GM10248 (cell line): Measurements from ENCODE around the gene COL11A1.
"Not testable (repeated sequence)": the region's sequence is repeated elsewhere in the genome, so short reads cannot be mapped to it uniquely, and the experiment has no call there.

ENCODE experiments used
- CTCF ChIA-PET: fragments of 300-600 bp; sonication (Branson Sonifier 250); formaldehyde crosslinking; extraction: SDS; loops from one replicate; lab custom pipeline; 2021; ENCODE audit warnings: antibody characterized with exemption; lab: Yijun Ruan, JAX
- POLR2A ChIA-PET: fragments of 350-650 bp; sonication (Branson Sonifier 250); formaldehyde crosslinking; extraction: SDS; loops from one replicate; lab custom pipeline; 2020; ENCODE audit warnings: antibody characterized with exemption; lab: Yijun Ruan, JAX
- DNase-seq: peaks from one replicate; pipeline ENCODE4 v3.0.0; 2012; ENCODE audit errors: extremely low spot score
- TF ChIP-seq, protein P1 (sequence below): IDR thresholded peaks from 2 replicates; pipeline ENCODE4 v1.5.1; 2012; ENCODE audit warnings: mild to moderate bottlenecking, low read depth; ENCODE audit errors: extremely low read depth, missing control alignments, control extremely low read depth

COL11A1 gene

DNA sequence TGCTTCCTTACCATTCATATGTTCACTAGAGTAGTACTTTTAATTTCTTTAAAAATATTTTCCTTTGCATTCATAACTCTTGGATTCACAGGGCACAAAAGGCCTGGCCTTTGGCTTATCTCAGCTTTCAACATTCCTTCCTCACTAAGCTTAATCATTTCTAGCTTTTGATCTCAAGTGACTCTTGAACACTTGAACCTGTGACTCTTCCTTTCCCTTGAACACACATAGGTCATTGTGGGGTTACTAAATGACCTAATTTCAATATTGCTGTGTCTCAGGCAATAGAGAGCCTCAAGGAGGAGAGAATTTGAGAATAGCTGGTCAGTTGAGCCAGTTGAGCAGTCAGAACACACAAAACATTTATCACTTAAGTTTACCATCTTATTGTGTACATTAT, 49.9 kb downstream of the COL11A1 start:
- CTCF ChIA-PET, result interaction anchor here (0.9 to 1.0 kb wide), 2 partner anchors 42 to 456 kb away, joined by 3 read pairs; no protein-coding TSS in a partner anchor
- POLR2A ChIA-PET, result no interaction called here
- no peak for DNase-seq
- TF ChIP-seq, protein P1, sequence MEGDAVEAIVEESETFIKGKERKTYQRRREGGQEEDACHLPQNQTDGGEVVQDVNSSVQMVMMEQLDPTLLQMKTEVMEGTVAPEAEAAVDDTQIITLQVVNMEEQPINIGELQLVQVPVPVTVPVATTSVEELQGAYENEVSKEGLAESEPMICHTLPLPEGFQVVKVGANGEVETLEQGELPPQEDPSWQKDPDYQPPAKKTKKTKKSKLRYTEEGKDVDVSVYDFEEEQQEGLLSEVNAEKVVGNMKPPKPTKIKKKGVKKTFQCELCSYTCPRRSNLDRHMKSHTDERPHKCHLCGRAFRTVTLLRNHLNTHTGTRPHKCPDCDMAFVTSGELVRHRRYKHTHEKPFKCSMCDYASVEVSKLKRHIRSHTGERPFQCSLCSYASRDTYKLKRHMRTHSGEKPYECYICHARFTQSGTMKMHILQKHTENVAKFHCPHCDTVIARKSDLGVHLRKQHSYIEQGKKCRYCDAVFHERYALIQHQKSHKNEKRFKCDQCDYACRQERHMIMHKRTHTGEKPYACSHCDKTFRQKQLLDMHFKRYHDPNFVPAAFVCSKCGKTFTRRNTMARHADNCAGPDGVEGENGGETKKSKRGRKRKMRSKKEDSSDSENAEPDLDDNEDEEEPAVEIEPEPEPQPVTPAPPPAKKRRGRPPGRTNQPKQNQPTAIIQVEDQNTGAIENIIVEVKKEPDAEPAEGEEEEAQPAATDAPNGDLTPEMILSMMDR, result no peak

DNA sequence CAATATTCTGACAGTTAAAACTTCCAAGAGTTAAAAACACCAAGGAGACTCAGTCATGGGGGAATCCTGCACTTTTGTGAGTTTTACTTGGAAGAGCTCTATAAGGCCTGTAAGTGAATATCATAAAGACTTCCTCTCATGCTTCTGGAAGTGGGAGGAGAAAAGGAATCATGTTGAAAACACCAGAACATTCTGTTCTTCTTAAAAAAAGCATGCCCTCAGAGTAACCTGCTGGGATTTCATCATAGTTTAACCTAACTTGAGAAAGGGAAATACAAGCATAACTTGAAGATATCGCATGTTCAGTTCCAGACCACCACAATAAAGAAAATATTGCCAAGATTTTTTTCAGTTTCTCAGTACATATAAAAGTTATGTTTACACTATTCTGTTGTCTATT, 51.9 kb downstream of the COL11A1 start:
- TF ChIP-seq, protein P1, result no peak
- CTCF ChIA-PET, result no interaction called here
- DNase-seq, result no peak
- POLR2A ChIA-PET, result no interaction called here

DNA sequence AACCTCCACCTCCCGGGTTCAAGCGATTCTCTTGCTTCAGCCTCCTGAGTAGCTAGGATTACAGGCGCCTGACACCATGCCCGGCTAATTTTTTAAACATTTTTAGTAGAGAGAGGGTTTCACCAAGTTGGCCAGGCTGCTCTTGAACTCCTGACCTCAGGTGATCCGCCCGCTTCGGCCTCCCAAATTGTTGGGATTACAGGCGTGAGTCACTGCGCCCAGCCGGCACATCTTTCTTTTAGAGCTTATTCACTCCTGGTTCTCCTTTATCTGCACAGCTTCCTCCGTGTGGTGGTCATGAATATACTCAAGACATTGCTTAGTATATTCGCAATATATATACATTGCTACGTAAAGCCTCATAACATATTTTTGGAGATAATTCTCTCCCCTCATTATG, 80.2 kb downstream of the COL11A1 start:
- POLR2A ChIA-PET, DNase-seq: not testable (repeated sequence)
- CTCF ChIA-PET, result interaction anchor here (1.6 kb wide), 1 partner anchor 8 kb away, joined by 3 read pairs; no protein-coding TSS in a partner anchor

DNA sequence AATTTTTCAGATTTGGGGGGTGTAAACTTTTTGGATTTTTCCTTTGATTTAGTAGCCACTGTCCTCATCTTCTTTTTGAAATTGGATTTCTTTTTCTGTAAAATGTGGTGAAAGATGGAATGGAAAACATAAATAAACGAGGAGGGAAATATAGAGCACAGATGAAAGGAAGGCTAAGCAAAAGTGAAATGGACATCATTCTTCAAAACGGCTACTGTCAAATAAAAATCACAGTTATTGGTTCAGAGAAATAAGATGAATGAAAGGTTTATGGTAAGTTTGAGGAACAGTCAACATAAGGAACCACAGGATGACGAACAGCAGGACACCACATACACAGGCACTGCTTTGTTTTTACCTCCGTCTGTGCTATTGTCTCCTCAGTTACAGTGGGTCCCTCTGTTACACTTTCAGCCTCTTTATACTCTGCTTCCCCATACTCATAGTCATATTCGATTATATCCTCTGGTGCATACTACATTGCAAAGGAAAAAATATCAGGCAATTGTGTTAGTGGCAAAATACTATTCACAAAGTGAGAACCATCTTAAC, 82.4 kb downstream of the COL11A1 start:
- CTCF ChIA-PET, result no interaction called here
- POLR2A ChIA-PET, result no interaction called here
- DNase-seq, result no peak
- TF ChIP-seq, protein P1, result no peak

DNA sequence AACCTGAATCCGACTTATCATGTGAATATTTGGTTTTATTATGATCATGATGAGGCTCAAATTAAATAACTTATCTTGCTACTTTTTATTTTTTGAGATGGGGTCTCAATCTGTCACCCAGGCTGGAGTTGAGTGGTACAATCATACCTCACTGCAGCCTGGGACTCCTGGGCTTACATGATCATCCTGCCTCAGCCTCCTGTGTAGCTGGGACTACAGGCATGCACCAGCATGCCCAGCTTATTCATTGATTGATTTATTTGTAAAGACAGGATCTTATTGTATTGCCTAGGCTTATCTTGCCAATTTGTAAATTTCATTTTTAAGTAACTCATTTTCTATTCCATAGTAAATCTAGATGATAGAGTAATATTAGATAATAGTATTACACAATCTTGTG, 84.3 kb downstream of the COL11A1 start:
- ChIA-PET CTCF (no interaction called here), POLR2A (no interaction called here)
- DNase-seq, result no peak
- TF ChIP-seq, protein P1, result no peak

DNA sequence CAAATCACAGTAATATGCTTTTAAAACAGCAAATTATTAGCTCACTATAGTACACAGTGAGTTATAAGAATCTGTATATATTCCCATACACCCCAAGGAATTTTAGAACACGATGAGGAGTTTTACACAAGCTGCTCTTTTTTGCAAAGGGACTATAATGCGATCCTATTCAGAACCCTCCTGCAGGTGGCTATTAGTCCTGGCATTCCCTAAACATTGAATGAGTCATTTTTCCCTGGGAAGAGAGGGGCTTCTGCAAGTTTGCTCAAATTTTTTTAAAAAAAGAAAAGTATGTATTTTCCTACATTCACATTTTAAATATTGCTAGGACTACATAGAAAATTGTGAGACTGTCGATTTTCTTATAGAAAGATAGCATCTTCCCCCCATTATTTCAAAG, 106.3 kb downstream of the COL11A1 start:
- CTCF ChIA-PET, result interaction anchor here (1.9 kb wide), 1 partner anchor 32 kb away, joined by 8 read pairs; no protein-coding TSS in a partner anchor
- DNase-seq, result no peak
- TF ChIP-seq, protein P1, result no peak
- POLR2A ChIA-PET, result no interaction called here

DNA sequence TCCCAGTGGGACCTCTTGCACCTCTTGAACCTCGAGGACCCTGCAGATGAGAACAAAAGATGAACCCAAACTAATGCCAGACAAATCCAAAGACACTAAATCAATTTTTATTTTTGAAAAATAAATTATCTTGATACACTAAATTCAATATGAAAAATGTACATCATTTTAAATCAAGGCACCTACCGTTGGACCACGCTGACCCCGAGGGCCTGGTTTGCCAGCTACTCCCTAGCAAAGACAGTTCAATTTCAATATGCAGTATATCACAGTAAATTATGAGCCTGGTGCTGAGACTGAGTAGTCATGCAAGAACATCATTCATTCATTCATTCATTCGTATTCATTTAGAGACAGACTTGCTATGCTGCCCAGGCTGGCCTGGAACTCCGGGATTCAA, 129.4 kb downstream of the COL11A1 start:
- ChIA-PET CTCF (interaction anchor here (1.9 kb wide), 1 partner anchor 9 kb away, joined by 7 read pairs; no protein-coding TSS in a partner anchor), POLR2A (no interaction called here)

More for the DNA sequence above, 129.4 kb downstream of the COL11A1 start:
- DNase-seq, result no peak
- TF ChIP-seq, protein P1, result no peak
